ENCODE results near the gene ABCA6.
"Not testable (repeated sequence)": the region's sequence is repeated elsewhere in the genome, so short reads cannot be mapped to it uniquely, and the experiment has no call there.

ABCA6 gene

GRCh38 chr17:69073392-69073791, 68.3 kb downstream of the ABCA6 start:
- not testable (repeated sequence) for H3K36me3 ChIP-seq (ENCODE audit: control insufficient read depth, insufficient read depth, low read length); H3K4me3 ChIP-seq (ENCODE audit: insufficient read depth, low read depth, low read length); H3K9me3 ChIP-seq (ENCODE audit: control insufficient read depth, low read length); H3K27ac ChIP-seq (ENCODE audit: insufficient read depth, low read depth, low read length, poor library complexity, severe bottlenecking); H3K4me1 ChIP-seq (ENCODE audit: control insufficient read depth, insufficient read depth, low read length); H3K27me3 ChIP-seq (ENCODE audit: control insufficient read depth, insufficient read depth, low read length, poor library complexity, severe bottlenecking)

DNA sequence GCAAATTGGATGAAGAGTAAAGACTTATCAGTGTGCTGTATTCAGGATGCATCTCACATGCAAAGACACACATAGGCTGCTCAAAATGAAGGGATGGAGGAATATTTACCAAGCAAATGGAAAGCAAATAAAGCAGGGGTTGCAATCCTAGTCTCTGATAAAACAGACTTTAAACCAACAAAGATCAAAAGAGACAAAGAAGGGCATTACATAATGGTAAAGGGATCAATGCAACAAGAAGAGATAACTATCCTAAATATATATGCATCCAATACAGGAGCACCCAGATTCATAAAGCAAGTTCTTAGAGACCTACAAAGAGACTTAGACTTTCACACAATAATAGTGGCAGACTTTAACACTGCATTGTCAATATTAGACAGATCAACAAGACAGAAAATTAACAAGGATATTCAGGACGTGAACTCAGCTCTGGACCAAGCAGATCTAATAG, 68.9 kb downstream of the ABCA6 start:
- not testable (repeated sequence) for H3K9me3 ChIP-seq (ENCODE audit: control insufficient read depth, low read length); H3K27ac ChIP-seq (ENCODE audit: insufficient read depth, low read depth, low read length, poor library complexity, severe bottlenecking); H3K27me3 ChIP-seq (ENCODE audit: control insufficient read depth, insufficient read depth, low read length, poor library complexity, severe bottlenecking); H3K4me1 ChIP-seq (ENCODE audit: control insufficient read depth, insufficient read depth, low read length); H3K4me3 ChIP-seq (ENCODE audit: insufficient read depth, low read depth, low read length); H3K36me3 ChIP-seq (ENCODE audit: control insufficient read depth, insufficient read depth, low read length)
- 95 to 96% methylated on average over 1 of the region's 1 CpG for WGBS, 2 experiments

- not testable (repeated sequence) for H3K36me3 ChIP-seq (ENCODE audit: control insufficient read depth, insufficient read depth, low read length); H3K27ac ChIP-seq (ENCODE audit: insufficient read depth, low read depth, low read length, poor library complexity, severe bottlenecking); H3K27me3 ChIP-seq (ENCODE audit: control insufficient read depth, insufficient read depth, low read length, poor library complexity, severe bottlenecking); H3K4me1 ChIP-seq (ENCODE audit: control insufficient read depth, insufficient read depth, low read length); H3K4me3 ChIP-seq (ENCODE audit: insufficient read depth, low read depth, low read length); H3K9me3 ChIP-seq (ENCODE audit: control insufficient read depth, low read length)
- 85% methylated on average over 4 of the region's 4 CpGs for WGBS, 2 experiments
Observed at GRCh38 chr17:69071233-69071586, 70.5 kb downstream of the ABCA6 start.

DNA sequence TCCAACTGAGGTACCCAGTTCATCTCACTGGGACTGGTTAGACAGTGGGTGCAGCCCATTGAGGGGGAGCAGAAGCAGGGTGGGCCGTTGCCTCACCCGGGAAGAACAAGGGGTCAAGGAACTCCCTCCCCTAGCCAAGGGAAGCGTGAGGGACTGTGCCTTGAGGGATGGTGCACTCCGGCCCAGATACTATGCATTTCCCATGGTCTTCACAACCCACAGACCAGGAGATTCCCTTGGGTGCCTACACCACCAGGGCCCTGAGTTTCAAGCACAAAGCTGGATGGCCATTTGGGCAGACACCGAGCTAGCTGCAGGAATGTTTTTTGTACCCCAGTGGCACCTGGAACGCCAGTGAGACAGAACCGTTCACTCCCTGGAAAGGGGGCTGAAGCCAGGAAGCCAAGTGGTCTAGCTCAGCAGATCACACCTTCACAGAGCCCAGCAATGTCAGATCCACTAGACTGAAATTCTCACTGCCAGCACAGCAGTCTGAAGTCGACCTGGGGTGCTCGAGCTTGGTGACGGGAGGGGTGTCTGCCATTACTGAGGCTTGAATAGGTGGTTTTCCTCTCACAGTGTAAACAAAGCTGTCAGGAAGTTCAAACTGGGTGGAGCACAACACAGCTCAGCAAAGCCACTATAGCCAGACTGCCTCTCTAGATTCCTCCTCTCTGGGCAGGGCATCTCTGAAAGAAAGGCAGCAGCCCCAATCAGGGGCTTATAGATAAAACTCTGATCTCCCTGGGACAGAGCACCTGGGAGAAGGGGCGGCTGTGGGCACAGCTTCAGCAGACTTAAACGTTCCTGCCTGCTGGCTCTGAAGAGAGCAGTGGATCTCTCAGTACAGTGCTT, 71.1 kb downstream of the ABCA6 start:
- H3K27me3 ChIP-seq (ENCODE audit: control insufficient read depth, insufficient read depth, low read length, poor library complexity, severe bottlenecking); H3K9me3 ChIP-seq (ENCODE audit: control insufficient read depth, low read length); H3K27ac ChIP-seq (ENCODE audit: insufficient read depth, low read depth, low read length, poor library complexity, severe bottlenecking); H3K36me3 ChIP-seq (ENCODE audit: control insufficient read depth, insufficient read depth, low read length); H3K4me1 ChIP-seq (ENCODE audit: control insufficient read depth, insufficient read depth, low read length); H3K4me3 ChIP-seq (ENCODE audit: insufficient read depth, low read depth, low read length): not testable (repeated sequence)
- 82 to 84% methylated on average over 12 of the region's 12 CpGs for WGBS, 2 experiments

DNA sequence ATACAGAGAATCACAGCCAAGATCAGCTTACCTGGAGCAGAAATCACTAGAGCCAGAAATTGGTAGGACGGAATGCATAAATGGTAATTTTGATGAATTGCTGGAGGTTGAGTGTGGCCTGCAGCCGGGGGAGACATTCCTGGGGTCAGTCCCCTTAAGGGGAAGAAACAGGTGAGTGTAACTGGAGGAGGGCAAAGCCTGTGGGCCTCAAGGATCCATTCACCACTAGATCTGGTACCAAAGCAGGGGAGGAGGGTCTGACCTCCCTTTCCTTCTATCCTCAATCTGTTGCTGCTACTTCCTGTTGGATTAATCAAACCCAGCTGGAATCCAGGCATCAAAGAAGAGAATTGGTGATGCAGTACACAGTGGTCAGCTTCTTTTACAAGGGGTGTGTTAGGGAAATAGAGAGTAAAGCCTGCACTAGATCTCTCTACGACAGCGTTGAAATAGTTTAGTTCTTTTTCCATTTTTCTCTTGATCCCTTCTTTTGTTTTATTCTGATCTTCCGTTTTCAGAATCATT, 72.4 kb downstream of the ABCA6 start:
- H3K4me1 ChIP-seq (ENCODE audit: control insufficient read depth, insufficient read depth, low read length), result peaks cover 8% of the 10 kb centered on the region
- WGBS, 2 experiments, result 89 to 90% methylated on average over 5 of the region's 5 CpGs
- H3K4me3 ChIP-seq (ENCODE audit: insufficient read depth, low read depth, low read length), result no peak overlapping the region
- H3K27me3 ChIP-seq (ENCODE audit: control insufficient read depth, insufficient read depth, low read length, poor library complexity, severe bottlenecking), result no peaks in the 10 kb centered on the region
- H3K36me3 ChIP-seq (ENCODE audit: control insufficient read depth, insufficient read depth, low read length), result no peaks in the 10 kb centered on the region
- H3K27ac ChIP-seq (ENCODE audit: insufficient read depth, low read depth, low read length, poor library complexity, severe bottlenecking), result no peak overlapping the region
- no peaks in the 10 kb centered on the region for H3K9me3 ChIP-seq (ENCODE audit: control insufficient read depth, low read length)

DNA sequence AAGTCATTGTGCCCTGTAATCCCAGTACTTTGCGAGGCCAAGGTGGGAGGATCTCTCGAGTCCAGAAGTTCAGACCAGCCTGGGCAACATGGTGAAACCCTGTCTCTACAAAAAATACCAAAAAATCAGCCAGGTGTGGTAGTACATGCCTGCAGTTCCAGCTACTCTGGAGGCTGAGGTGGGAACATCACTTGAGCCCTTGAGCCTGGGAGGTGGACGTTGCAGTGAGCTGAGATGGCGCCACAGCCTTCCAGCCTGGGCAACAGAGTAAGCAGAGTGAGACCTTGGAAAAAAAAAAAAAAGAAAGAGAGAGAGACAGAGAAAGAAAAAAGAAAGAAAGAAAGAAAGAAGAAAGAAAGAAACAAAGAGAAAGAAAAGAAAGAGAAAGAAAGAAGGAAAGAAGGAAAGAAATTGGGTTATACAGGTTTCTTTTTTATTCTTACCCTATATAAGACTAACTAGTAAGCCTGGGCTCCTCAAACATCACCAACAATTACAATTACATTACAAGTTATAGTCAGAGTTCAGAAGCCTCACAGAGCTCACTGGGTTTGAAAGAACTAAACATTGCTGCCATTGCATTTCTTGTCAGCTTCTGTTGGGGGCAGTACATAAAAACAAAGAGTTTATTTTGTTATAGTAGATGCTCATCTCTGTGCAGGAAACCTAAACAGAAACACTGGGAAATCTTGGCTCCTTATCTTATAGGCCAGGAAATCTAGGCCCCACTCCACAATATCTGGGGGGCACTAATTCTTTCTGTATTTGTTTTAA, 74.2 kb downstream of the ABCA6 start:
- 90% methylated on average over 4 of the region's 4 CpGs for WGBS, 2 experiments

GRCh38 chr17:69066482-69066881, 75.2 kb downstream of the ABCA6 start:
- 93 to 95% methylated on average over 7 of the region's 7 CpGs for WGBS, 2 experiments
- Histone ChIP-seq H3K4me3 (ENCODE audit: insufficient read depth, low read depth, low read length) (no peak overlapping the region), H3K4me1 (ENCODE audit: control insufficient read depth, insufficient read depth, low read length) (peaks cover 8% of the 10 kb centered on the region), H3K27me3 (ENCODE audit: control insufficient read depth, insufficient read depth, low read length, poor library complexity, severe bottlenecking) (no peaks in the 10 kb centered on the region), H3K27ac (ENCODE audit: insufficient read depth, low read depth, low read length, poor library complexity, severe bottlenecking) (no peak overlapping the region), H3K9me3 (ENCODE audit: control insufficient read depth, low read length) (no peaks in the 10 kb centered on the region), H3K36me3 (ENCODE audit: control insufficient read depth, insufficient read depth, low read length) (no peaks in the 10 kb centered on the region)

More for the DNA sequence above, 74.2 kb downstream of the ABCA6 start:
- no peak overlapping the region for H3K27ac ChIP-seq (ENCODE audit: insufficient read depth, low read depth, low read length, poor library complexity, severe bottlenecking)
- H3K9me3 ChIP-seq (ENCODE audit: control insufficient read depth, low read length), result no peaks in the 10 kb centered on the region
- H3K4me3 ChIP-seq (ENCODE audit: insufficient read depth, low read depth, low read length), result no peak overlapping the region
- H3K27me3 ChIP-seq (ENCODE audit: control insufficient read depth, insufficient read depth, low read length, poor library complexity, severe bottlenecking), result no peaks in the 10 kb centered on the region
- H3K4me1 ChIP-seq (ENCODE audit: control insufficient read depth, insufficient read depth, low read length), result peaks cover 8% of the 10 kb centered on the region
- no peaks in the 10 kb centered on the region for H3K36me3 ChIP-seq (ENCODE audit: control insufficient read depth, insufficient read depth, low read length)

DNA sequence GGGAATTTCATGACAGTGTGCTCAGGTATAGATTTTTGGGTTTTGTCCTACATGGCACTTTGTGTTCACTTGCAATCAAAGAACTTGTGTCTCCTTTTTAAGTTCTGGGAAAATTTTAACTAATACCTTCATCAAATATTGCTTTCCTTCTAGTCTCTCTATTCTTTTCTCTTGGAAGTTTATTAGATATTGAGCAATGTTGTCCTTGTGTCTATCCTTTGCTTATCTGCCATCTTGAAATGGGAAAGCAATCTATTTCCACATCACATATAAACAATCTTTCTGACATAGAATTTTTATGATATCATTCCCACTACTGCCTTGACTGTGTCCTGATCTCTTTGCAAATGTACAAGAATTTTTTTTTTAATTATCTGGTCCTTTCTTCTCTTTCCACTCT, 76.6 kb downstream of the ABCA6 start:
- Histone ChIP-seq H3K4me1 (ENCODE audit: control insufficient read depth, insufficient read depth, low read length) (peaks cover 8% of the 10 kb centered on the region), H3K27me3 (ENCODE audit: control insufficient read depth, insufficient read depth, low read length, poor library complexity, severe bottlenecking) (no peaks in the 10 kb centered on the region), H3K9me3 (ENCODE audit: control insufficient read depth, low read length) (no peaks in the 10 kb centered on the region), H3K36me3 (ENCODE audit: control insufficient read depth, insufficient read depth, low read length) (no peaks in the 10 kb centered on the region), H3K4me3 (ENCODE audit: insufficient read depth, low read depth, low read length) (no peak overlapping the region), H3K27ac (ENCODE audit: insufficient read depth, low read depth, low read length, poor library complexity, severe bottlenecking) (no peak overlapping the region)

- 80% methylated on average over 1 of the region's 1 CpG; no CpG with 5 or more reads in 1 of the 2 experiments for WGBS, 2 experiments
- H3K4me1 ChIP-seq (ENCODE audit: control insufficient read depth, insufficient read depth, low read length), result peaks cover 6% of the 10 kb centered on the region
- H3K27ac ChIP-seq (ENCODE audit: insufficient read depth, low read depth, low read length, poor library complexity, severe bottlenecking), result no peak overlapping the region
- H3K27me3 ChIP-seq (ENCODE audit: control insufficient read depth, insufficient read depth, low read length, poor library complexity, severe bottlenecking), result no peaks in the 10 kb centered on the region
- H3K4me3 ChIP-seq (ENCODE audit: insufficient read depth, low read depth, low read length), result no peak overlapping the region
- H3K36me3 ChIP-seq (ENCODE audit: control insufficient read depth, insufficient read depth, low read length), result no peaks in the 10 kb centered on the region
- no peaks in the 10 kb centered on the region for H3K9me3 ChIP-seq (ENCODE audit: control insufficient read depth, low read length)
Observed at GRCh38 chr17:69064476-69064875, 77.2 kb downstream of the ABCA6 start.

DNA sequence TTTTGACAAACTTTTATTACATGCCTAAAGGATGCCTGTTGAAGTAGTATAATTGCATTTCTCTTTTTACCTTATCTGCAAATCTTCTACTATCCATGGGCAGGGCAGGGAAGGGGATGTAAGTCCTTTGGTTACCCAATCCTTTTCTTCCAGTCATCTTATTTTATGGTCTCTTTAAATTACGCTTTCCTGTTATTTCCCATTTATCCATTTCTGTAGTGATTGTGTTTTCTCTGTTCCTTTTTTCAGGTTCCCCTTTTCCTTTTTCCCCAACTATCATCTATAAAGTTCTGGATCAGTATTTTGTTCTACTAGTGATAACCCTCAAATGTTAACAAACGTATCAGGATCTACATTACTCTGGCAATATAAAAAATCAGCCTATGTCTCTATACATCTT, 77.7 kb downstream of the ABCA6 start:
- H3K4me1 ChIP-seq (ENCODE audit: control insufficient read depth, insufficient read depth, low read length), result peaks cover 2% of the 10 kb centered on the region
- no peaks in the 10 kb centered on the region for H3K9me3 ChIP-seq (ENCODE audit: control insufficient read depth, low read length)
- no peak overlapping the region for H3K27ac ChIP-seq (ENCODE audit: insufficient read depth, low read depth, low read length, poor library complexity, severe bottlenecking)
- WGBS, 2 experiments, result 88 to 94% methylated on average over 1 to 2 of the region's 2 CpGs
- H3K27me3 ChIP-seq (ENCODE audit: control insufficient read depth, insufficient read depth, low read length, poor library complexity, severe bottlenecking), result no peaks in the 10 kb centered on the region
- H3K4me3 ChIP-seq (ENCODE audit: insufficient read depth, low read depth, low read length), result no peak overlapping the region
- no peaks in the 10 kb centered on the region for H3K36me3 ChIP-seq (ENCODE audit: control insufficient read depth, insufficient read depth, low read length)
